Measurements from ENCODE around the gene ALDH1A3. TPM values are rescaled to one million over a fixed set of nuclear protein-coding genes. Genes with fewer than 3 reads are reported as not detected.

The ALDH1A3 gene
- total and polyA plus RNA-seq, 2 donors (not counting 1 experiment from before 2014, with no cell fraction given) = not detected

GRCh38 chr15:100844167-100844566 is 35.5 kb upstream of the ALDH1A3 start:
- 92% methylated on average over 6 of the region's 8 CpGs for WGBS (ENCODE audit: insufficient coverage)
- Mint-ChIP-seq H3K9me3 (ENCODE audit: insufficient read depth) (no peaks in the 10 kb centered on the region), H3K27ac (no peak overlapping the region), H3K27me3 (peaks cover 17% of the 10 kb centered on the region), H3K4me3 (no peak overlapping the region), H3K4me1 (peaks cover 2% of the 10 kb centered on the region)
- DNase-seq (no peak), ATAC-seq (ENCODE audit: low read depth) (no peak)
- no peak overlapping the region for H3K4me2 ChIP-seq (replicated peaks; ENCODE audit: low read depth, low read length, poor library complexity, severe bottlenecking)
- H4K20me1 ChIP-seq (ENCODE audit: control insufficient read depth, insufficient read depth, low read length, poor library complexity, severe bottlenecking) = no peaks in the 10 kb centered on the region
- H3K4me1 ChIP-seq (ENCODE audit: control insufficient read depth in 2 of 2, insufficient read depth in 2 of 2, low read length in 2 of 2) = peaks cover 2 to 3% of the 10 kb centered on the region in 2 donors
- no peak overlapping the region for H3K4me3 ChIP-seq (ENCODE audit: control extremely low read depth in 1 of 5, extremely low read depth in 1 of 5, insufficient read depth in 1 of 5, low read depth in 2 of 5, low read length in 4 of 5)
- intact Hi-C loops (cut with micrococcal nuclease) = no loop called here
- no peak overlapping the region for H2AFZ ChIP-seq (ENCODE audit: insufficient read depth, low read depth, low read length, poor library complexity, severe bottlenecking)
- H3K79me2 ChIP-seq (ENCODE audit: control insufficient read depth, insufficient read depth, low read length) = no peaks in the 10 kb centered on the region
- H3K36me3 ChIP-seq (replicated peaks in 1 of 2; ENCODE audit: control extremely low read depth in 1 of 2, control insufficient read depth in 1 of 2, extremely low read depth in 1 of 2, insufficient read depth in 2 of 2, low read length in 1 of 2) = no peaks in the 10 kb centered on the region
- TF ChIP-seq CTCF (IDR thresholded peaks at IDR 0.05) = no peak
- TF ChIP-seq EZH2 (IDR thresholded peaks at IDR 0.05; ENCODE audit: borderline replicate concordance, insufficient read depth, low read depth, low read length, poor library complexity, severe bottlenecking) = no peak
- ChIA-PET CTCF (no interaction called here), POLR2A (no interaction called here)
- H3K27ac ChIP-seq (ENCODE audit: low read length in 2 of 2) = no peak overlapping the region
- H3K9me3 ChIP-seq (ENCODE audit: control extremely low read depth in 1 of 3, control insufficient read depth in 2 of 3, insufficient read depth in 1 of 3, low read length in 2 of 3) = no peaks in the 10 kb centered on the region
- peaks cover 0 to 3% (median 1%) of the 10 kb centered on the region in 4 experiments for H3K27me3 ChIP-seq (replicated peaks in 1 of 4; ENCODE audit: control extremely low read depth in 1 of 4, control insufficient read depth in 3 of 4, insufficient read depth in 4 of 4, low read length in 3 of 4)
- no peak overlapping the region for H3K9ac ChIP-seq (ENCODE audit: low read length)

GRCh38 chr15:100844778-100845177 is 34.9 kb upstream of the ALDH1A3 start:
- Mint-ChIP-seq H3K27ac (no peak overlapping the region), H3K4me3 (no peak overlapping the region), H3K4me1 (peaks cover 5% of the 10 kb centered on the region), H3K27me3 (peaks cover 19% of the 10 kb centered on the region), H3K9me3 (ENCODE audit: insufficient read depth) (no peaks in the 10 kb centered on the region)
- H4K20me1 ChIP-seq (ENCODE audit: control insufficient read depth, insufficient read depth, low read length, poor library complexity, severe bottlenecking) = no peaks in the 10 kb centered on the region
- H3K79me2 ChIP-seq (ENCODE audit: control insufficient read depth, insufficient read depth, low read length) = no peaks in the 10 kb centered on the region
- CTCF ChIA-PET = no interaction called here
- no peak overlapping the region for H3K4me2 ChIP-seq (replicated peaks; ENCODE audit: low read depth, low read length, poor library complexity, severe bottlenecking)
- DNase-seq (no peak), ATAC-seq (ENCODE audit: low read depth) (no peak)
- no peaks in the 10 kb centered on the region for H3K36me3 ChIP-seq (replicated peaks in 1 of 2; ENCODE audit: control extremely low read depth in 1 of 2, control insufficient read depth in 1 of 2, extremely low read depth in 1 of 2, insufficient read depth in 2 of 2, low read length in 1 of 2)
- peaks cover 2 to 9% of the 10 kb centered on the region in 2 donors for H3K4me1 ChIP-seq (ENCODE audit: control insufficient read depth in 2 of 2, insufficient read depth in 2 of 2, low read length in 2 of 2)
- H2AFZ ChIP-seq (ENCODE audit: insufficient read depth, low read depth, low read length, poor library complexity, severe bottlenecking) = no peak overlapping the region
- 96% methylated on average over 8 of the region's 9 CpGs for WGBS (ENCODE audit: insufficient coverage)
- no peak overlapping the region for H3K27ac ChIP-seq (ENCODE audit: low read length in 2 of 2)
- peaks cover 0 to 3% (median 0%) of the 10 kb centered on the region in 3 donors for H3K9me3 ChIP-seq (ENCODE audit: control extremely low read depth in 1 of 3, control insufficient read depth in 2 of 3, insufficient read depth in 1 of 3, low read length in 2 of 3)
- POLR2A ChIA-PET = no interaction called here
- H3K27me3 ChIP-seq (replicated peaks in 1 of 4; ENCODE audit: control extremely low read depth in 1 of 4, control insufficient read depth in 3 of 4, insufficient read depth in 4 of 4, low read length in 3 of 4) = peaks cover 0 to 9% (median 1%) of the 10 kb centered on the region in 4 experiments
- intact Hi-C loops (cut with micrococcal nuclease) = no loop called here
- no peak overlapping the region for H3K4me3 ChIP-seq (ENCODE audit: control extremely low read depth in 1 of 5, extremely low read depth in 1 of 5, insufficient read depth in 1 of 5, low read depth in 2 of 5, low read length in 4 of 5)
- TF ChIP-seq EZH2 (IDR thresholded peaks at IDR 0.05; ENCODE audit: borderline replicate concordance, insufficient read depth, low read depth, low read length, poor library complexity, severe bottlenecking) (no peak), CTCF (IDR thresholded peaks at IDR 0.05) (no peak)
- H3K9ac ChIP-seq (ENCODE audit: low read length) = no peak overlapping the region

All from B cell (primary cell).